ENCODE results near the gene CDKN2B-AS1.
A peak's percentile ranks its signal among the peaks of the same experiment; 100 is the strongest.

Gene CDKN2B-AS1

DNA sequence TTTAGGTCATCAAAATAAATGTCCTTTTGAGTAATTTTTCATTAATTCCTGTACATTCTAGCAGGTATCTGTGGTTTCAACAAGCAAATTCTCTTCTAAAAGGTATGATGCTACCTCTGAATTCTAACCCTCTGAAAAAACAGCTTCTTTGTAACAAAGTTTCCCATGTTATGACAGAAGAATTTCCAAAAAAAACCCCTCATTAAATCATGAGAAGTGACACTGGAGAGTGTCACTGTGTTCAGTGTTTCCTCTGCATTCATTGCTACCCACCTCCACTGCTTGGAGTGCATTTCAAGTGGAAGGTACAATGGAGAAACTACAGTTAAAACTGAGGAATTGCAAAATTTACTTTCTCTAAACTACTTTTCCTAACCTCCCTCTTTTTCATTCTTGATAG lies 10.5 kb upstream of the CDKN2B-AS1 start:
- Histone ChIP-seq H3K9me3 (ENCODE audit: control insufficient read depth, insufficient read depth, low read length) (no peaks in the 10 kb centered on the region), H3K9ac (ENCODE audit: low read depth, low read length) (no peak overlapping the region), H3K36me3 (ENCODE audit: control insufficient read depth, insufficient read depth, low read length) (no peaks in the 10 kb centered on the region), H3K4me3 (ENCODE audit: low read depth, low read length) (no peak overlapping the region), H3K4me1 (ENCODE audit: control insufficient read depth, insufficient read depth, low read length) (no peaks in the 10 kb centered on the region), H3K27me3 (ENCODE audit: control insufficient read depth, insufficient read depth, low read length) (peaks cover 95% of the 10 kb centered on the region)

DNA sequence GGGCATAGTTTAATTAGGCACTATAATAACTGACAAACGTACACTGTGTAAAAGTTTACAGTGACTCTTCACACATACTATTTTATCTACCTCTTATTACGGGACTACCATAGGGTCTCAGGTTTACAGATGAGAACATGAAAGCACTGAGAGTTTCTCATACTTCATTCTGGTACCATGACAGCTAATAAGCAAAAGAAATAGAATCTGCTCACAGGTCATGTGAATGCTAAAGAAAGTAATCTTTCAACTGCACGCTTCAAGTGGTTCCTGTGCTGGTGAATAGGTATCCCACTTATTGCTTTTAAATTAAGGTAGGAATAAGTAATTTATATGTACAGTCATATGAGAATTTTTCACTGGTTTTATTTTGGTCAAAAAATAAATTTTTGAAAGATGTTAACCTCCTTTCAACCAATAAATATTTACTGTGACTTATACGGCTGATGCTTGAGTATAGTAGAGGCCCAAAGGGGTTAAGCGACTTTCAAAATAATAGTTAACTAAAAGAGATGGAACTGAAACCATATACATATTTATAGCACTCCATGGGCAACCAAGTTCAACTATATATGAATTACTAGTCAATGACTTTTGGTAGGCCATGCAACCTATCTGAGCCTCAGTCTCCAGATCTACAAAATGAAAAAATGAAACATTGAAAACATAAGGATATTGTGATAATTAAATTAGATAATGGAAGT lies 8.5 kb upstream of the CDKN2B-AS1 start:
- Histone ChIP-seq H3K9ac (ENCODE audit: low read depth, low read length) (no peak overlapping the region), H3K4me1 (ENCODE audit: control insufficient read depth, insufficient read depth, low read length) (peaks cover 2% of the 10 kb centered on the region), H3K9me3 (ENCODE audit: control insufficient read depth, insufficient read depth, low read length) (no peaks in the 10 kb centered on the region)

DNA sequence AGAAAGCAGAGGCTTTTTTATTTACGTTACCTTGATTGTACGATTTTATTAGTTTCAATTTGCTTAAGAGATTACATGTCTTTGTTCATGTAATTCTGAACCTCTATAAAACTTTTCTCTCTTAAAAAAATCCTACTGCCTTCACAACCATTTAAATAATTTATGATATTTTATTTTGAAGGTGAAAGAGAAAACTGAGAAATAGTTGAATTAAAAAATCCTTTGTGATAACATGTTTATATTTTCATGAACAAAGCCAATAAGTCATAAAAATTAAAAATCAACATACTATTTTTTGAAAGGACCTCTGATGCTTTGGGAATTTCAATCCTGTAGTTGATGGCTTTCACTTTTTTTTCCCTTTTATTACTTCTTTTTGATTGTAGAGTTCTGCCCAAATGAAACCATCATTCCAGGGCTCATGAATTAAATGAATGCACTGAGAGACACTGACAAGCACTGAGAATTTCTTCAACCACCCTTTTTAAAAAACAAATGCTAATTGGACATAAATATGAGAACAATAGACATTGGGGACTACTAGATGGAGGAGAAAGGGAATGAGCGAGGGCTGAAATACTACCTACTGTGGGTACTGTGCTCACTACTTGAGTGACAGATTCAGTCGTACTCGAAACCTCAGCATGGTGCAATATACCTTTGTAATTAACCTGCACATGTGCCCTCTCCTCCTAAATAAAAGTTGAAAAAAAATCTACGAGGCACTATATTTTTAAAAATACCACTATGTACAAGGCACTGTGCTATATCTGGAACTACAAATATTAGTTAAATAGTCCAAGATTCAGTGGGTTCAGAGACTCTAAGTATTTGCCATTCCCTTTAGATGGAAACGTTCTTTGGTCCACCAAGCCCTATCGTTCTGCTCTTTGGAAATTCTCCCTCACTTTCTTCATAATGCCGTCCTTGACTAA lies 6.3 kb upstream of the CDKN2B-AS1 start:
- Histone ChIP-seq H3K4me3 (ENCODE audit: low read depth, low read length) (no peak overlapping the region), H3K4me1 (ENCODE audit: control insufficient read depth, insufficient read depth, low read length) (peaks cover 2% of the 10 kb centered on the region), H3K27me3 (ENCODE audit: control insufficient read depth, insufficient read depth, low read length) (peaks cover 100% of the 10 kb centered on the region), H3K36me3 (ENCODE audit: control insufficient read depth, insufficient read depth, low read length) (no peaks in the 10 kb centered on the region), H3K9ac (ENCODE audit: low read depth, low read length) (no peak overlapping the region), H3K9me3 (ENCODE audit: control insufficient read depth, insufficient read depth, low read length) (no peaks in the 10 kb centered on the region)

More for the DNA sequence above, 8.5 kb upstream of the CDKN2B-AS1 start:
- H3K27me3 ChIP-seq (ENCODE audit: control insufficient read depth, insufficient read depth, low read length), result peaks cover 100% of the 10 kb centered on the region
- no peak overlapping the region for H3K4me3 ChIP-seq (ENCODE audit: low read depth, low read length)
- no peaks in the 10 kb centered on the region for H3K36me3 ChIP-seq (ENCODE audit: control insufficient read depth, insufficient read depth, low read length)

DNA sequence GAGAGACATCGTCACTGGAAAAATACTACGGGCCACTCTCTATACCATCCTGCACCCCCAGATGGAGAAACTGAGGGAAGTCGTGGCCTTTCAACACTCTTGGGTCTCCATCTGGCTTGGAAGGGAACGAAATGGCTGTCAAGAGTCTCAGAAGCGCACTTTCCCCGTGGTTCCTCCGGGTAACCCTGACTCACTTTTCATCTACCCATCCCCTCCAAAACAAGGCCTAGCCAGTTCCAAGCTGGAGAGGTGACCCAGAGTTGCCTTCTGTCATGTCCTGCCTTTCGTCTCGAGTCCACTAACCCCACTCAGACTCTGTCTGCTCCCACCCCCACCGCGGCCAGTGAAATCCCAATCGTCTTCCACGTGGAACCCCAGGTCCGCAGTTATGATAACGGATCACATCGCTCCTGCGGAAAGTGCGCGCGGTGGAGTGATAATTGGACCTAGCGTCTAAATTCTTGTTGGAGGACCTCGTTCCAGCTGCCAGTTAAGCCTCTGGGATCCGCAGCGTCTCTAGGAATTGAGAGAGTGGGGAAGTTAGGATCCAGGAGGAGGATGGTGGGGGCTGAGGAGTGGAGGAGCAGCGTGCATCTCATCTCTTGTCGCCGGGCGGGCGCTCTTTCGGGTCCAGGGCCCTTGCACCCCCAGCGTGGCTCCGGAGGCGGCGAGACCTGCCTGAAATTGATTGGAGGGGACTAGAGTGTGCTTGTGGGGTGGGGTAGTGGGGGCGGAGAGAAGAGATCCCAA lies 5.0 kb upstream of the CDKN2B-AS1 start:
- Histone ChIP-seq H3K36me3 (ENCODE audit: control insufficient read depth, insufficient read depth, low read length) (no peaks in the 10 kb centered on the region), H3K4me1 (ENCODE audit: control insufficient read depth, insufficient read depth, low read length) (peaks cover 5% of the 10 kb centered on the region), H3K27me3 (ENCODE audit: control insufficient read depth, insufficient read depth, low read length) (peaks cover 95% of the 10 kb centered on the region), H3K9ac (ENCODE audit: low read depth, low read length) (no peak overlapping the region), H3K9me3 (ENCODE audit: control insufficient read depth, insufficient read depth, low read length) (no peaks in the 10 kb centered on the region), H3K4me3 (ENCODE audit: low read depth, low read length) (peak overlapping the region; percentile 39)

DNA sequence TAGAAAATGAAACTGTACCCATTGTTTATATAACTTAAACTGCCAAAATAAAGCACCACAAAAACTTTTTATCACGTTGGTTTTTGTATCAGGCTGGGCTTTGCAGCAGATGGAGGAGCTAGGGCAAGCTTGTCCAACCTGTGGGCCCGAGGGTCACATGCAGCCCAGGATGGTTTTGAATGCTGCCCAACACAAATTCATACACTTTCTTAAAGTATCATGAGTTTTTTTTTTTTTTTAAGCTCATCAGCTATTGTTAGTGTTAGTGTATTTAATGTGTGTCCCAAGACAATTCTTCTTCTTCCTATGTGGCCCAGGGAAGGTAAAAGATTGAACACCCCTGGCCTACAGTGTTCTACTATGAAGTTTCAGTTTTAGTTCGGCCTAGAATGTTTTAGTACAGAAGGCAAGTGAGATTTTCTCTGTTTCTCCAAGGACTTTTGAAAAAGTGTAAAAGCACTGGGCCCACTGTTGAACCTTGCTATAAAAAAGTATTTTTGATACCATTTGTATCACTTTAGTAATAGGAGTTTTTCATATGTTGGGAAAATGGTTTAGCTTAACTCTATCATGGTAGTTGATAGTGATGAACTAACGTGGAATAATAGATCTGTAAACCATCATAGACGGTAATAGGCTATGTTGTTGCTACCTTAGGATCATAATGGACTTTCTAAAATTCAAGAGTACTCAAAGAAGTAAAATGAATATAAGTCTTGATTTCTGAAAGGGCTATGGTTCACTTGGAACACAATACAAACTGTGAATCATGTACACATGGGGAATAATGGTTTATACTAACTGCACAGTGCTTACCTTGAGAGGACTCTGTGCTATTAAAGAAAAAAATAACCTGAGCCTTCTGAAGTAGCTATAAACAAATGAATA lies 3.3 kb upstream of the CDKN2B-AS1 start:
- Histone ChIP-seq H3K36me3 (ENCODE audit: control insufficient read depth, insufficient read depth, low read length) (no peaks in the 10 kb centered on the region), H3K9me3 (ENCODE audit: control insufficient read depth, insufficient read depth, low read length) (no peaks in the 10 kb centered on the region), H3K4me1 (ENCODE audit: control insufficient read depth, insufficient read depth, low read length) (peaks cover 9% of the 10 kb centered on the region), H3K4me3 (ENCODE audit: low read depth, low read length) (no peak overlapping the region), H3K27me3 (ENCODE audit: control insufficient read depth, insufficient read depth, low read length) (peaks cover 93% of the 10 kb centered on the region), H3K9ac (ENCODE audit: low read depth, low read length) (no peak overlapping the region)

DNA sequence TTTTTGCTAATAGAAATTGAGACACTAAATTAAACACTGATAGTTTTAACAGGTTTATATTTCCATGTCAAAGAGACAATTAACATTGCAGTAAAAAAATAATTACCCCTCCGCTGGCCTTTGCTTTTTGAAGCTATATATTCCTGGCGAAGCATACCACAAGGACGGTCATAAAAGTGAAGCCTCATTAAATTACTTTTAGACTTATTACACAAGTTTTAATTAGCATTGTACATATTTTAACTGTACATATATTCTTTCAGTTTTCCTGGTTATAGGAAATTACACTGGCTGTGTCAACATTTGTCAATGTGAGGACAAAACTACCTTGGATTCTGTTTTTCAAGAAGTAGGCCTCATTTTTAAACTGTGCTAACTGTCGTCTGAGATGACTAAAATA lies 1.6 kb upstream of the CDKN2B-AS1 start:
- H3K9ac ChIP-seq (ENCODE audit: low read depth, low read length), result no peak overlapping the region
- peaks cover 93% of the 10 kb centered on the region for H3K27me3 ChIP-seq (ENCODE audit: control insufficient read depth, insufficient read depth, low read length)
- no peaks in the 10 kb centered on the region for H3K36me3 ChIP-seq (ENCODE audit: control insufficient read depth, insufficient read depth, low read length)
- no peak overlapping the region for H3K4me3 ChIP-seq (ENCODE audit: low read depth, low read length)
- no peaks in the 10 kb centered on the region for H3K9me3 ChIP-seq (ENCODE audit: control insufficient read depth, insufficient read depth, low read length)
- H3K4me1 ChIP-seq (ENCODE audit: control insufficient read depth, insufficient read depth, low read length), result peaks cover 15% of the 10 kb centered on the region

DNA sequence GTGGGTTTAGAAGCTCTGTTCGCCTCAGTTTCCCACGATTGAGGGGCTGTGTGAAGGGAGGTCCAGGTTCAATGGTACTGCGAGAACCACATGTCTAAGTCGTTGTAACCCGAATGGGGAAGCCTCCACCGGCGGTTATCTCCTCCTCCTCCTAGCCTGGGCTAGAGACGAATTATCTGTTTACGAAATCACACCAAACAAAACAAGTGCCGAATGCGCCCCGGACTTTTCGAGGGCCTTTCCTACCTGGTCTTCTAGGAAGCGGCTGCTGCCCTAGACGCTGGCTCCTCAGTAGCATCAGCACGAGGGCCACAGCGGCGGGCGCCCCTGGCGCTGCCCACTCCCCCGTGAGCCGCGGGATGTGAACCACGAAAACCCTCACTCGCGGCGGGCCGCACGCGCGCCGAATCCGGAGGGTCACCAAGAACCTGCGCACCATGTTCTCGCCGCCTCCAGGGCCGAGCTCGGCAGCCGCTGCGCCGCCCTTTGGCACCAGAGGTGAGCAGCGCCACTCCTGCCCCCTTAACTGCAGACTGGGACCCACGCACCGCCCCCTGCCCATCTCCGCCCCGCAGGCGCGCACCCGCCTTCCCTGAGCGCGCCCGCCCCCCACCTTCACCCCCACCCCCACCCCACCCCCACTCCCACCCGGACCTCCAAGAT lies 567 bp upstream of the CDKN2B-AS1 start, which contains the start of gene CDKN2A:
Gene CDKN2A (minus strand): TSS at position 500 of the 663 bp plus-strand sequence.
- H3K9me3 ChIP-seq (ENCODE audit: control insufficient read depth, insufficient read depth, low read length), result no peaks in the 10 kb centered on the region
- no peak within 1 kb of the TSS for H3K9ac ChIP-seq (ENCODE audit: low read depth, low read length)
- H3K4me1 ChIP-seq (ENCODE audit: control insufficient read depth, insufficient read depth, low read length), result peaks cover 15% of the 10 kb centered on the region
- H3K27me3 ChIP-seq (ENCODE audit: control insufficient read depth, insufficient read depth, low read length), result peaks cover 93% of the 10 kb centered on the region
- peak within 1 kb of the TSS; percentile 72 for H3K4me3 ChIP-seq (ENCODE audit: low read depth, low read length)
- no peaks in the 10 kb centered on the region for H3K36me3 ChIP-seq (ENCODE audit: control insufficient read depth, insufficient read depth, low read length)

DNA sequence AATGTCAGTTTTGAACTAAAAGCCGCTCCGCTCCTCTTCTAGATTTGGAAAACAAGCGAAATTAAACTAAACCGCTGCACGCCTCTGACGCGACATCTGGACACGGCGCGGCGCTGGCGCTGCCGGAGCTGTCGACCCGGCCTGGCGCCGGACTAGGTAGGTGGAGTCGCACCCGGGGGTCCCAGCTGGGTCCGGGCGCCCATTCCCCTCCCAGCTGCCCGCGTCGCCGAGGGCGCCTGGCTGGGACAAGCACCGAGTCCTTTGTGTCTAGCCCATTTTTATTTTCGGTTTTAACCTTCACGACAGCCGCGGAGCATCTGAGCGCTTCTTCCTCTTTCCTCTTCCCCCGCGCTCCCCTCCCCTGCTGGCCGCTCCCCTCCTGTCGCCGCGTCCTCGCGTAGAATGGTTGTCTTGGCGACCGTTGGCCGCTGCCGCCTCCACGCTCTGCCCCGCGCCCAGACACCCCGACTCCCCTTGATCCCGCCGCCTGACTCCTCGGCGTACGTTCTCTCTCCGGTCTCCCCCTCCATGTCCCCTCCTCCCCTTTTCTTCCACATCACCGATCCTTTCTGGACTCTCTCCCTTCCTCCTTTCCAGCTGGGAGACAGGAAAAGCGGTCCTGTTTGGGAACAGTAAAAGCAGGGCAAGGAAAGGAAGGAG lies 545 bp downstream of the CDKN2B-AS1 start:
- peak overlapping the region; percentile 72 for H3K4me3 ChIP-seq (ENCODE audit: low read depth, low read length)
- no peaks in the 10 kb centered on the region for H3K36me3 ChIP-seq (ENCODE audit: control insufficient read depth, insufficient read depth, low read length)
- no peak overlapping the region for H3K9ac ChIP-seq (ENCODE audit: low read depth, low read length)
- peaks cover 14% of the 10 kb centered on the region for H3K4me1 ChIP-seq (ENCODE audit: control insufficient read depth, insufficient read depth, low read length)
- H3K9me3 ChIP-seq (ENCODE audit: control insufficient read depth, insufficient read depth, low read length), result no peaks in the 10 kb centered on the region
- peaks cover 93% of the 10 kb centered on the region for H3K27me3 ChIP-seq (ENCODE audit: control insufficient read depth, insufficient read depth, low read length)

DNA sequence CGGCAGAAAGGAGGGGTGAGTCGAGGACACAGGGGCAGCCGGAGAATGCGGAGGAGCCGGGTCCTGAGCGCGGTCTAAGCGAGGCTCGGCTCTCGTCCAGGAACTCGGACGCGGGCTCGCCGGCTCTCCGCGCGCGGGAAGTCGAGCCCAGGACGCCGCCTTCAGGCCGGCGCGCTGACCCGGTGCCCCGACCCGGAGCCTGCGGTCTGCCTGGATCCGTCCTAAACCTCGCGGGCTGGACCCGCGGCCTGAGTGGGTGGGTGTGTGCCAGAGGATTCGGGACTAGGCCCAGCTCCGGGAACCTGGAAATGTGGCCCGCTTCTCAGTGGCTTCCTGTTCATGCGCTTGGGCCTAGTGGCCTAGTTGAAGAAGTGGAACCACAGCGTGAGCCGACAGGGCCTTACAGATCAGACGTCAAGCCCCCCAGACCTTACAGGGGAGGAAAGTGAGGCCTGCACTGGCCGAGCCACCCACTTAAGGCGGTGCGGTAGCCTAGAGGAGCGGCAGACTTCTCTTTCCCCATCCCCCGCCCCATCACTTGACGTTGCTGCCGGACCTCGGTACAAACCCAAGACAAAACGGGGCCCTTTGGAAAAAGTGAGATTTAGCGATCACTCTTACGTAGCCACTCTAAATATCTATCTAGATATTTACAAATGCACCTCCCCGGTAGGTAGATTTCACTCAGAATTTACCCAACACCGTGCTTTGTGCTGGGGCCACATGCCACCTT lies 1.2 kb downstream of the CDKN2B-AS1 start:
- peaks cover 93% of the 10 kb centered on the region for H3K27me3 ChIP-seq (ENCODE audit: control insufficient read depth, insufficient read depth, low read length)
- no peaks in the 10 kb centered on the region for H3K9me3 ChIP-seq (ENCODE audit: control insufficient read depth, insufficient read depth, low read length)
- H3K4me3 ChIP-seq (ENCODE audit: low read depth, low read length), result peak overlapping the region; percentile 72
- H3K36me3 ChIP-seq (ENCODE audit: control insufficient read depth, insufficient read depth, low read length), result no peaks in the 10 kb centered on the region
- H3K9ac ChIP-seq (ENCODE audit: low read depth, low read length), result no peak overlapping the region
- H3K4me1 ChIP-seq (ENCODE audit: control insufficient read depth, insufficient read depth, low read length), result peaks cover 13% of the 10 kb centered on the region

DNA sequence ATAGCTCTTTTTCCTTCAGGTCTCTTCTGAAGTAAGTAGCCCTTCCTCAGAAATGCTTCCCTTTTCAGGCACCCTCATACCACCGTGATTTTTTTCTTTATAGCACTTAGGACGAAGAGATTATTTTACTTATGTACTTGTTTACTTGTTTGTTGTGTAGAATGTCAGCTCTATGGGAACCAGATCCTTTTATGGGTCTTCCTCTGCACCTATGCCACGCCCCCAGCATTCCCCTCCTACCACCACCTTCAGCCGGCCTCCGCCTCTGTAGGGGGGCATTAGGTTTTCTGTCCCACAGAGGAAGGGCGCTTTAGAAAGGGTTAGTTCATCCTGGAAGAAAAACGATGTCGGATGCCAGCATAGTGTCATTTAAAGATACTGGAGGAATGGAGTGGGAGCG lies 1.8 kb downstream of the CDKN2B-AS1 start:
- H3K9me3 ChIP-seq (ENCODE audit: control insufficient read depth, insufficient read depth, low read length), result no peaks in the 10 kb centered on the region
- H3K4me3 ChIP-seq (ENCODE audit: low read depth, low read length), result peak overlapping the region; percentile 72
- no peaks in the 10 kb centered on the region for H3K36me3 ChIP-seq (ENCODE audit: control insufficient read depth, insufficient read depth, low read length)
- H3K27me3 ChIP-seq (ENCODE audit: control insufficient read depth, insufficient read depth, low read length), result peaks cover 93% of the 10 kb centered on the region
- peaks cover 13% of the 10 kb centered on the region for H3K4me1 ChIP-seq (ENCODE audit: control insufficient read depth, insufficient read depth, low read length)
- no peak overlapping the region for H3K9ac ChIP-seq (ENCODE audit: low read depth, low read length)
